HepG2 (cell line): Measurements from ENCODE around the gene NSD2. TPM values are rescaled to one million over a fixed set of nuclear protein-coding genes. Genes with fewer than 3 reads are reported as not detected.

ENCODE experiments used
- ATAC-seq: fragments of 200-7000 bp; cut with Tn5 transposase; 3 replicates; pipeline ENCODE4 v1.9.1; 2020; ENCODE audit warnings: mild to moderate bottlenecking, moderate library complexity
- BruUV-seq: library from RNA; stranded (reverse); fragments of 400-500 nt; replicated peaks from 2 replicates; lab custom pipeline; 2021; lab: Mats Ljungman, UMichigan
- CTCF ChIA-PET: fragments of 300-600 bp; formaldehyde crosslinking; extraction: SDS; loops from one replicate; lab custom pipeline; 2021; ENCODE audit warnings: low total read pairs, inconsistent platforms, low intra/inter-chr PET ratio; lab: Yijun Ruan, JAX
- POLR2A ChIA-PET: fragments of 350-600 bp; sonication (Branson Sonifier 250); formaldehyde crosslinking; loops from one replicate; lab custom pipeline; 2020; ENCODE audit warnings: antibody characterized with exemption, inconsistent platforms; lab: Yijun Ruan, JAX
- DNase-seq: peaks from one replicate; pipeline ENCODE4 v3.0.0-alpha.2; 2015; ENCODE audit warnings: low spot score
- FAIRE-seq: peaks from 3 replicates; lab custom pipeline; 2011; peaks lifted over from hg19 to GRCh38; lab: Jason Lieb, UNC
- H2AFZ ChIP-seq: one replicate; pipeline ENCODE4 v1.6.1; 2011; ENCODE audit warnings: low read length, inconsistent platforms
- H3K27ac ChIP-seq: fragments of 300-600 bp; 3 replicates; pipeline ENCODE4 v1.8.0; 2011; ENCODE audit warnings: mixed run types, mild to moderate bottlenecking, mixed read lengths, low read length, inconsistent platforms; ENCODE audit not compliant: insufficient read depth; ENCODE audit errors: extremely low read length
- H3K27me3 ChIP-seq, 2 experiments: fragments of 200-600 bp in 1 of 2; 2 replicates in 1 of 2; 3 replicates in 1 of 2; pipeline versions ENCODE4 v1.6.0 to v1.8.0; 2011; ENCODE audit warnings: low read length in 2 of 2, mild to moderate bottlenecking in 2 of 2, moderate library complexity in 2 of 2, inconsistent platforms in 1 of 2; ENCODE audit not compliant: insufficient read depth in 2 of 2, control insufficient read depth in 1 of 2
- H3K36me3 ChIP-seq, 2 experiments: fragments of 200-600 bp in 1 of 2; replicated peaks in 1 of 2; 2 replicates in 1 of 2; 3 replicates in 1 of 2; pipeline versions ENCODE4 v1.5.1 to v1.8.0; 2011; ENCODE audit warnings: low read length in 2 of 2, inconsistent platforms in 1 of 2; ENCODE audit not compliant: insufficient read depth in 2 of 2, control insufficient read depth in 1 of 2
- H3K4me1 ChIP-seq: 2 replicates; pipeline ENCODE4 v1.5.1; 2012; ENCODE audit warnings: low read length, inconsistent platforms; ENCODE audit not compliant: insufficient read depth
- H3K4me2 ChIP-seq: 2 replicates; pipeline ENCODE4 v1.6.0; 2011; ENCODE audit warnings: low read depth, low read length, inconsistent platforms
- H3K4me3 ChIP-seq, 3 experiments: fragments of 200-600 bp in 1 of 3; sonication (generic), shearing (Covaris generic) in 1 of 3; replicated peaks in 1 of 3; 2 replicates each; pipeline ENCODE4 v1.5.1; 2011 to 2016; ENCODE audit warnings: low read length in 3 of 3, inconsistent platforms in 2 of 3, low read depth in 2 of 3, mild to moderate bottlenecking in 2 of 3, control low read depth in 1 of 3, mixed read lengths in 1 of 3; ENCODE audit not compliant: insufficient read depth in 1 of 3
- H3K79me2 ChIP-seq: one replicate; pipeline ENCODE4 v1.6.1; 2011; ENCODE audit warnings: low read length, inconsistent platforms; ENCODE audit not compliant: insufficient read depth
- H3K9ac ChIP-seq: 2 replicates; pipeline ENCODE4 v1.6.0; 2011; ENCODE audit warnings: mild to moderate bottlenecking, low read depth, low read length, inconsistent platforms; ENCODE audit not compliant: insufficient read depth
- H3K9me3 ChIP-seq: 2 replicates; pipeline ENCODE4 v1.5.1; 2012; ENCODE audit warnings: mild to moderate bottlenecking, low read length
- H4K20me1 ChIP-seq: 2 replicates; pipeline ENCODE4 v1.6.0; 2011; ENCODE audit warnings: inconsistent platforms, mild to moderate bottlenecking, low read length, moderate library complexity; ENCODE audit not compliant: insufficient read depth
- HNRNPUL1 ChIP-seq: fragments of 200-400 bp; formaldehyde crosslinking; IDR thresholded peaks from 2 replicates; pipeline ENCODE4 v1.6.1; 2017; ENCODE audit warnings: low read depth, mild to moderate bottlenecking, low read length, moderate library complexity
- NFATC3 ChIP-seq: sonication (generic); formaldehyde crosslinking; IDR thresholded peaks from 2 replicates; pipeline ENCODE4 v1.5.1; 2020; ENCODE audit warnings: mild to moderate bottlenecking, missing genetic modification reagents
- NONO ChIP-seq, 2 experiments: fragments of 450-650 bp in 1 of 2; sonication (generic) in 1 of 2; formaldehyde crosslinking in 1 of 2; IDR thresholded peaks in 1 of 2; conservative IDR thresholded peaks in 1 of 2; 2 replicates each; pipeline versions ENCODE4 v1.6.1 to v1.8.0; 2017 to 2022; ENCODE audit warnings: mild to moderate bottlenecking in 1 of 2, missing genetic modification reagents in 1 of 2, moderate library complexity in 1 of 2
- RAD51 ChIP-seq: fragments of 450-650 bp; IDR thresholded peaks from 2 replicates; pipeline ENCODE4 v1.6.1; 2016; ENCODE audit warnings: borderline replicate concordance
- RBFOX2 ChIP-seq: fragments of 200-400 bp; formaldehyde crosslinking; IDR thresholded peaks from 2 replicates; pipeline ENCODE4 v1.6.1; 2017; ENCODE audit warnings: low read depth, mild to moderate bottlenecking, low read length
- YY1 ChIP-seq: IDR thresholded peaks from 2 replicates; pipeline ENCODE4 v1.6.1; 2011; ENCODE audit warnings: low read length, low read depth, moderate library complexity, mild to moderate bottlenecking; ENCODE audit not compliant: insufficient read depth, insufficient replicate concordance
- ZFP1 ChIP-seq: IDR thresholded peaks from 2 replicates; pipeline ENCODE4 v1.6.1; 2016
- ZFX ChIP-seq: sonication (generic); formaldehyde crosslinking; IDR thresholded peaks from 2 replicates; pipeline ENCODE4 v1.4.0; 2020; ENCODE audit warnings: mild to moderate bottlenecking, low read depth, missing genetic modification reagents, moderate library complexity
- ZFY ChIP-seq: sonication (generic); formaldehyde crosslinking; IDR thresholded peaks from 2 replicates; pipeline ENCODE4 v1.4.0; 2020; ENCODE audit warnings: missing genetic modification reagents
- ZNF101 ChIP-seq: sonication (generic); formaldehyde crosslinking; IDR thresholded peaks from 2 replicates; pipeline ENCODE4 v1.4.0; 2020; ENCODE audit warnings: mild to moderate bottlenecking, low read depth, missing genetic modification reagents, borderline replicate concordance
- ZNF263 ChIP-seq: sonication (generic); formaldehyde crosslinking; IDR thresholded peaks from 2 replicates; pipeline ENCODE4 v1.4.0; 2020; ENCODE audit warnings: missing genetic modification reagents
- ZNF446 ChIP-seq: sonication (generic); formaldehyde crosslinking; IDR thresholded peaks from 2 replicates; pipeline ENCODE4 v1.5.0; 2020; ENCODE audit warnings: mild to moderate bottlenecking, missing genetic modification reagents
- WGBS: methylation state at CpG from one replicate; pipeline ENCODE4 v1.1.6; 2017; ENCODE audit warnings: low lambda C conversion rate; 5-methylcytosine and 5-hydroxymethylcytosine counted together
- in situ Hi-C: cut with HindIII; loops from 2 replicates; pipeline ENCODE4 v1.10.0; 2017; ENCODE audit warnings: low pct_unique_long_range_greater_than_20kb; ENCODE audit not compliant: extremely low pct_ligation_motif_present
- intact Hi-C: fragments of 100-400 bp; cut with micrococcal nuclease; formaldehyde crosslinking; loops from one replicate; pipeline ENCODE4 v1.10.0; 2022; ENCODE audit not compliant: unreplicated experiment
- polyA plus RNA-seq, 8 experiments: library from polyadenylated mRNA; depleted of rRNA in 3 of 8; stranded (reverse) in 7 of 8; unstranded in 1 of 8; fragments of >200 nt; fragmentation: Illumina TruSeq in 4 of 8; extraction: Trizol in 4 of 8; gene quantifications; 2 replicates each; pipeline versions ENCODE4 v1.2.1 to v1.2.3, GENCODE V29; 2011 to 2016; ENCODE audit warnings: low read depth in 4 of 8, missing spikeins in 1 of 8, mixed read lengths in 1 of 8; ENCODE audit not compliant: insufficient read depth in 1 of 8
- total RNA-seq, 5 experiments: library from RNA; depleted of rRNA; stranded (reverse); fragments of >200 nt; fragmentation: Illumina TruSeq; extraction: Trizol; gene quantifications; 2 replicates each; pipeline ENCODE4 v1.2.3, GENCODE V29; 2016; ENCODE audit warnings: low read depth in 1 of 5
- TF ChIP-seq, protein P1 (sequence below): sonication (generic); formaldehyde crosslinking; IDR thresholded peaks from 2 replicates; pipeline ENCODE4 v1.4.0; 2020; ENCODE audit warnings: mild to moderate bottlenecking, missing genetic modification reagents, borderline replicate concordance
- TF ChIP-seq, protein P2 (sequence below): sonication (generic); formaldehyde crosslinking; IDR thresholded peaks from 2 replicates; pipeline ENCODE4 v1.4.0; 2020; ENCODE audit warnings: mild to moderate bottlenecking, missing genetic modification reagents

NSD2 gene
- total and polyA plus RNA-seq, 2 of the 13 experiments (the other 11 are each of a cell fraction or from before 2014, with no cell fraction given): 22.0 to 65.9 TPM

GRCh38 chr4:1871471-1872021 is 353 bp downstream of the NSD2 start (continued):
- peak; percentile 74 for TF ChIP-seq ZFY (CRISPR knock-in tag)
- peak; percentile 51; the same call in 1 of the 2 replicates for TF ChIP-seq ZFX (CRISPR knock-in tag)
- peak; percentile 50 for TF ChIP-seq YY1
- no peak for TF ChIP-seq ZFP1 (CRISPR knock-in tag)
- TF ChIP-seq ZNF263 (CRISPR knock-in tag): peak; percentile 57
- TF ChIP-seq RBFOX2: 0 out of 2 replicates have a peak, but pooled peaks have one; percentile 40
- TF ChIP-seq, protein P1, sequence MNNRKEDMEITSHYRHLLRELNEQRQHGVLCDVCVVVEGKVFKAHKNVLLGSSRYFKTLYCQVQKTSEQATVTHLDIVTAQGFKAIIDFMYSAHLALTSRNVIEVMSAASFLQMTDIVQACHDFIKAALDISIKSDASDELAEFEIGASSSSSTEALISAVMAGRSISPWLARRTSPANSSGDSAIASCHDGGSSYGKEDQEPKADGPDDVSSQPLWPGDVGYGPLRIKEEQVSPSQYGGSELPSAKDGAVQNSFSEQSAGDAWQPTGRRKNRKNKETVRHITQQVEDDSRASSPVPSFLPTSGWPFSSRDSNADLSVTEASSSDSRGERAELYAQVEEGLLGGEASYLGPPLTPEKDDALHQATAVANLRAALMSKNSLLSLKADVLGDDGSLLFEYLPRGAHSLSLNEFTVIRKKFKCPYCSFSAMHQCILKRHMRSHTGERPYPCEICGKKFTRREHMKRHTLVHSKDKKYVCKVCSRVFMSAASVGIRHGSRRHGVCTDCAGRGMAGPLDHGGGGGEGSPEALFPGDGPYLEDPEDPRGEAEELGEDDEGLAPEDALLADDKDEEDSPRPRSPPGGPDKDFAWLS: no peak

DNA sequence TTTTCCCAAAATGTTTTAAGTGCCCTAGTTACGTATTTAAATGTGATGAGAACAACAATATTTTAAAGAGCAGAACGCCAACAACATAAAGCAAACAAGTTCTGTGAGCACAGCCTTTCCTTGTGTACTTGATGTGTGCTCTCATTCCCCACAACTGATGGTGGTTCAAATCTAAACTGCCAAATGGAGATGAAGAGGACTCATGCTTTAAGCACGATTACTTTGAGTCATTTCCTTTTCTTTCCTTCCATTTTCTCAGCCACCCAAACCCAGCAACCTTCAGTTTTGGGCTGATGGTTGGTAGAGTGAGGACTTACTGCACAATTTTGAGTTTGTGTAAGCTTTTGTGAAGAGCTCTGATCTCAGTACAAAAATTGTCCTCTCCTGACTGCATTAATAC is 1.7 kb downstream of the NSD2 start:
- peak overlapping the region; percentile 67 for H3K4me2 ChIP-seq
- H3K79me2 ChIP-seq: peaks cover 57% of the 10 kb centered on the region
- TSS peak; percentile 57 for BruUV-seq
- peak; percentile 36 for FAIRE-seq
- in situ Hi-C loops (no loop called here), intact Hi-C loops (loop anchor here (2.0 kb wide), 1 partner anchor 14 kb away; no protein-coding TSS in a partner anchor)
- CTCF ChIA-PET: no interaction called here
- H3K27me3 ChIP-seq: no peaks in the 10 kb centered on the region
- H3K9ac ChIP-seq: peak overlapping the region; percentile 92
- H3K4me1 ChIP-seq: peaks cover 75% of the 10 kb centered on the region
- H3K36me3 ChIP-seq: no peaks in the 10 kb centered on the region
- peak overlapping the region; percentile 80 for H3K27ac ChIP-seq
- peaks cover 18% of the 10 kb centered on the region for H4K20me1 ChIP-seq
- no peak overlapping the region for H2AFZ ChIP-seq
- H3K9me3 ChIP-seq: no peaks in the 10 kb centered on the region
- peak overlapping the region; percentile 77 to 94 (median 92); a peak in 5 of 6 replicates for H3K4me3 ChIP-seq
- no peak for ATAC-seq
- WGBS: 29% methylated on average over 3 of the region's 3 CpGs
- no peak for DNase-seq
- POLR2A ChIA-PET: interaction anchor here (1.3 to 2.0 kb wide), 3 partner anchors 9 to 29 kb away, joined by 3 to 6 read pairs (median 4); no protein-coding TSS in a partner anchor
- TF ChIP-seq ZNF446 (CRISPR knock-in tag): no peak
- no peak for TF ChIP-seq ZNF101 (CRISPR knock-in tag)
- TF ChIP-seq, protein P2, sequence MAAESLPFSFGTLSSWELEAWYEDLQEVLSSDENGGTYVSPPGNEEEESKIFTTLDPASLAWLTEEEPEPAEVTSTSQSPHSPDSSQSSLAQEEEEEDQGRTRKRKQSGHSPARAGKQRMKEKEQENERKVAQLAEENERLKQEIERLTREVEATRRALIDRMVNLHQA (CRISPR knock-in tag): no peak
- TF ChIP-seq NONO (IDR thresholded peaks at IDR 0.05): no peak
- no peak for TF ChIP-seq NONO (CRISPR knock-in tag; conservative IDR thresholded peaks at IDR 0.05)
- TF ChIP-seq HNRNPUL1: no peak
- TF ChIP-seq NFATC3 (CRISPR knock-in tag): no peak
- no peak for TF ChIP-seq RAD51
